Measurements from ENCODE around the gene RGS3.

DNA sequence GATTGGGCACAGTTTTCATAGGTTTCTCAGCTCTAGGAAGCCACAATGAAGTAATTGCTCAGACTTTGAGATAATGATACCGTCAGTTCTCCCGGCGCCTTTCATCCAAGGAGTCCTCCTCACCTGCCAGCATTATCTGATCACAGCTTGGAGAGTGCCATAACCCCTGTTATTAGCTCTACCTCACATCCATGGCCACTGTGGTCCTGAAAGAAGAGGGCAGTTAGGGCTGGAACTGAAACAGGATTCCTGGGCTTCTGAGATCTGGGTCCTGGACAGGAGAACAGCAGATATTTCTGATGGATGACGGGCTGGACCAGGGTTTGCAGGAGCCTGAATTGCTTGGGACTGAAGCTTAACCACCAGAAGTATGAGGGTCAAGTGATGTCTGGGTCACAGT is 13.5 kb downstream of the RGS3 start:
- TF ChIP-seq, protein P1, sequence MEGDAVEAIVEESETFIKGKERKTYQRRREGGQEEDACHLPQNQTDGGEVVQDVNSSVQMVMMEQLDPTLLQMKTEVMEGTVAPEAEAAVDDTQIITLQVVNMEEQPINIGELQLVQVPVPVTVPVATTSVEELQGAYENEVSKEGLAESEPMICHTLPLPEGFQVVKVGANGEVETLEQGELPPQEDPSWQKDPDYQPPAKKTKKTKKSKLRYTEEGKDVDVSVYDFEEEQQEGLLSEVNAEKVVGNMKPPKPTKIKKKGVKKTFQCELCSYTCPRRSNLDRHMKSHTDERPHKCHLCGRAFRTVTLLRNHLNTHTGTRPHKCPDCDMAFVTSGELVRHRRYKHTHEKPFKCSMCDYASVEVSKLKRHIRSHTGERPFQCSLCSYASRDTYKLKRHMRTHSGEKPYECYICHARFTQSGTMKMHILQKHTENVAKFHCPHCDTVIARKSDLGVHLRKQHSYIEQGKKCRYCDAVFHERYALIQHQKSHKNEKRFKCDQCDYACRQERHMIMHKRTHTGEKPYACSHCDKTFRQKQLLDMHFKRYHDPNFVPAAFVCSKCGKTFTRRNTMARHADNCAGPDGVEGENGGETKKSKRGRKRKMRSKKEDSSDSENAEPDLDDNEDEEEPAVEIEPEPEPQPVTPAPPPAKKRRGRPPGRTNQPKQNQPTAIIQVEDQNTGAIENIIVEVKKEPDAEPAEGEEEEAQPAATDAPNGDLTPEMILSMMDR (IDR thresholded peaks at IDR 0.05): no peak
- no peak for TF ChIP-seq POLR2A (IDR thresholded peaks at IDR 0.05)

All from sigmoid colon (tissue), 3 donors.